HepG2 (cell line): ENCODE measurements around the gene OXLD1. TPM values are rescaled to one million over a fixed set of nuclear protein-coding genes. Genes with fewer than 3 reads are reported as not detected.
A peak's percentile ranks its signal among the peaks of the same experiment; 100 is the strongest.

Source experiments
- ASH2L ChIP-seq: fragments of 300-600, 200-600 bp; sonication (generic); IDR thresholded peaks from 2 replicates; pipeline ENCODE4 v1.7.0; 2017; ENCODE audit warnings: low read depth, mild to moderate bottlenecking, moderate library complexity, mixed read lengths, low read length; ENCODE audit not compliant: insufficient read length
- CAMTA2 ChIP-seq: sonication (generic); formaldehyde crosslinking; IDR thresholded peaks from 2 replicates; pipeline ENCODE4 v1.4.0; 2020; ENCODE audit warnings: mild to moderate bottlenecking, missing genetic modification reagents, borderline replicate concordance
- CREM ChIP-seq, 2 experiments: sonication (generic) in 1 of 2; formaldehyde crosslinking in 1 of 2; IDR thresholded peaks; 2 replicates each; pipeline versions ENCODE4 v1.4.0 to v1.6.1; 2016 to 2020; ENCODE audit warnings: antibody characterized with exemption in 1 of 2, mild to moderate bottlenecking in 1 of 2, missing genetic modification reagents in 1 of 2
- CSRNP1 ChIP-seq: sonication (generic); formaldehyde crosslinking; IDR thresholded peaks from 2 replicates; pipeline ENCODE4 v1.8.1; 2023; ENCODE audit warnings: mild to moderate bottlenecking, missing genetic modification reagents
- FOXA3 ChIP-seq: IDR thresholded peaks from 2 replicates; pipeline ENCODE4 v1.6.1; 2016; ENCODE audit warnings: missing genetic modification reagents, missing compliant biosample characterization
- HMG20A ChIP-seq: IDR thresholded peaks from 2 replicates; pipeline ENCODE4 v1.6.1; 2016; ENCODE audit warnings: borderline replicate concordance
- KLF9 ChIP-seq: IDR thresholded peaks from 2 replicates; pipeline ENCODE4 v1.6.1; 2016; ENCODE audit warnings: low read depth
- KMT2A ChIP-seq: sonication (generic); formaldehyde crosslinking; IDR thresholded peaks from 2 replicates; pipeline ENCODE4 v1.4.0; 2020; ENCODE audit warnings: missing genetic modification reagents
- MIER2 ChIP-seq: IDR thresholded peaks from 2 replicates; pipeline ENCODE4 v1.6.1; 2016; ENCODE audit warnings: missing biosample characterization, missing genetic modification reagents
- NCOR1 ChIP-seq: fragments of 200-600 bp; sonication (generic); IDR thresholded peaks from 2 replicates; pipeline ENCODE4 v1.7.0; 2017; ENCODE audit warnings: antibody characterized with exemption, low read length, borderline replicate concordance
- NFKBIZ ChIP-seq: IDR thresholded peaks from 2 replicates; pipeline ENCODE4 v1.6.1; 2018; ENCODE audit warnings: missing genetic modification reagents, missing compliant biosample characterization
- NR2C2 ChIP-seq: sonication (generic); formaldehyde crosslinking; IDR thresholded peaks from 2 replicates; pipeline ENCODE4 v1.4.0; 2020; ENCODE audit warnings: missing genetic modification reagents, mild to moderate bottlenecking, moderate library complexity, borderline replicate concordance
- SIN3A ChIP-seq: IDR thresholded peaks from 2 replicates; pipeline ENCODE4 v1.6.1; 2011; ENCODE audit warnings: low read depth, mild to moderate bottlenecking, control low read depth, low read length, borderline replicate concordance
- STAT6 ChIP-seq: sonication (generic); formaldehyde crosslinking; IDR thresholded peaks from 2 replicates; pipeline ENCODE4 v1.4.0; 2020; ENCODE audit warnings: missing genetic modification reagents, mild to moderate bottlenecking, borderline replicate concordance
- TFDP1 ChIP-seq: IDR thresholded peaks from 2 replicates; pipeline ENCODE4 v1.6.1; 2016; ENCODE audit warnings: missing compliant biosample characterization, missing genetic modification reagents, borderline replicate concordance
- TOE1 ChIP-seq: sonication (generic); formaldehyde crosslinking; IDR thresholded peaks from 2 replicates; pipeline ENCODE4 v1.4.0; 2020; ENCODE audit warnings: mild to moderate bottlenecking, missing genetic modification reagents
- ZC3H13 ChIP-seq: sonication (generic); formaldehyde crosslinking; IDR thresholded peaks from 2 replicates; pipeline ENCODE4 v1.8.1; 2023; ENCODE audit warnings: mild to moderate bottlenecking, missing genetic modification reagents, moderate library complexity
- ZNF337 ChIP-seq: sonication (generic); formaldehyde crosslinking; IDR thresholded peaks from 2 replicates; pipeline ENCODE4 v1.5.1; 2020; ENCODE audit warnings: missing genetic modification reagents, low read depth, mild to moderate bottlenecking, borderline replicate concordance
- ZNF552 ChIP-seq: sonication (generic); formaldehyde crosslinking; IDR thresholded peaks from 2 replicates; pipeline ENCODE4 v1.9.0; 2022; ENCODE audit warnings: missing genetic modification reagents, mild to moderate bottlenecking, borderline replicate concordance
- ZNF670 ChIP-seq: sonication (generic); formaldehyde crosslinking; IDR thresholded peaks from 2 replicates; pipeline ENCODE4 v1.8.0; 2022; ENCODE audit warnings: mild to moderate bottlenecking, missing genetic modification reagents, borderline replicate concordance
- ZNF780A ChIP-seq: sonication (generic); formaldehyde crosslinking; IDR thresholded peaks from 2 replicates; pipeline ENCODE4 v1.8.0; 2022; ENCODE audit warnings: mild to moderate bottlenecking, missing genetic modification reagents, moderate library complexity
- ZSCAN5A ChIP-seq: sonication (generic); formaldehyde crosslinking; IDR thresholded peaks from 2 replicates; pipeline ENCODE4 v1.8.0; 2022; ENCODE audit warnings: mild to moderate bottlenecking, missing genetic modification reagents, borderline replicate concordance
- polyA plus RNA-seq, 8 experiments: library from polyadenylated mRNA; depleted of rRNA in 3 of 8; stranded (reverse) in 7 of 8; unstranded in 1 of 8; fragments of >200 nt; fragmentation: Illumina TruSeq in 4 of 8; extraction: Trizol in 4 of 8; gene quantifications; 2 replicates each; pipeline versions ENCODE4 v1.2.1 to v1.2.3, GENCODE V29; 2011 to 2016; ENCODE audit warnings: low read depth in 4 of 8, missing spikeins in 1 of 8, mixed read lengths in 1 of 8; ENCODE audit not compliant: insufficient read depth in 1 of 8
- total RNA-seq, 5 experiments: library from RNA; depleted of rRNA; stranded (reverse); fragments of >200 nt; fragmentation: Illumina TruSeq; extraction: Trizol; gene quantifications; 2 replicates each; pipeline ENCODE4 v1.2.3, GENCODE V29; 2016; ENCODE audit warnings: low read depth in 1 of 5

Gene OXLD1
- total and polyA plus RNA-seq, 2 of the 13 experiments (the other 11 are each of a cell fraction or from before 2014, with no cell fraction given): 27.1 to 37.5 TPM

- TF ChIP-seq NR2C2 (CRISPR knock-in tag): peak; percentile 96
- 0 out of 2 replicates have a peak, but pooled peaks have one; percentile 67 for TF ChIP-seq CAMTA2
- peak; percentile 79 for TF ChIP-seq ZC3H13
- peak; percentile 98 for TF ChIP-seq SIN3A
- TF ChIP-seq ZNF337 (CRISPR knock-in tag): peak; percentile 81; the same call in 1 of the 2 replicates
- peak; percentile 54 for TF ChIP-seq CREM (IDR thresholded peaks at IDR 0.05)
- TF ChIP-seq CREM (CRISPR knock-in tag; IDR thresholded peaks at IDR 0.05): no peak
- TF ChIP-seq ZNF552 (CRISPR knock-in tag): no peak
- peak; percentile 98 for TF ChIP-seq KMT2A
- peak; percentile 47; the same call in 1 of the 2 replicates for TF ChIP-seq FOXA3
- peak; percentile 75; the same call in 1 of the 2 replicates for TF ChIP-seq STAT6 (CRISPR knock-in tag)
- peak; percentile 44; the same call in 1 of the 2 replicates for TF ChIP-seq NFKBIZ (CRISPR knock-in tag)
- peak; percentile 78 for TF ChIP-seq CSRNP1
- peak; percentile 93 for TF ChIP-seq ZSCAN5A (CRISPR knock-in tag)
- 0 out of 2 replicates have a peak, but pooled peaks have one; percentile 10 for TF ChIP-seq MIER2 (CRISPR knock-in tag)
- TF ChIP-seq KLF9 (CRISPR knock-in tag): 0 out of 2 replicates have a peak, but pooled peaks have one; percentile 37
- TF ChIP-seq ZNF780A: peak; percentile 94
- no peak for TF ChIP-seq NCOR1
- no peak for TF ChIP-seq HMG20A (CRISPR knock-in tag)
- peak; percentile 86 for TF ChIP-seq ASH2L
- TF ChIP-seq TFDP1 (CRISPR knock-in tag): peak; percentile 89
- TF ChIP-seq ZNF670: peak; percentile 71; the same call in 1 of the 2 replicates
- TF ChIP-seq TOE1 (CRISPR knock-in tag): no peak
These were observed at the start of gene OXLD1, which contains the start of gene CCDC137 (continued) for GRCh38 chr17:81666342-81667191.
